Brain pericyte (primary cell): ENCODE measurements around the gene MOGAT3.
A peak's percentile ranks its signal among the peaks of the same experiment; 100 is the strongest.

ENCODE experiments used
- DNase-seq: peaks from one replicate; pipeline ENCODE4 v3.0.0-alpha.2; 2012; ENCODE audit warnings: low read depth, low spot score

Gene MOGAT3

GRCh38 chr7:101160910-101161309 is 39.9 kb downstream of the MOGAT3 start:
- DNase-seq: no peak

- no peak for DNase-seq
These were observed 40.9 kb downstream of the MOGAT3 start for GRCh38 chr7:101159696-101160674.

- no peak for DNase-seq
These were observed 43.8 kb downstream of the MOGAT3 start for GRCh38 chr7:101156866-101157589.

GRCh38 chr7:101156277-101156676 is 44.6 kb downstream of the MOGAT3 start:
- no peak for DNase-seq

GRCh38 chr7:101155303-101155702 is 45.5 kb downstream of the MOGAT3 start:
- no peak for DNase-seq

- no peak for DNase-seq
These were observed 46.1 kb downstream of the MOGAT3 start for GRCh38 chr7:101154693-101155102.

DNA sequence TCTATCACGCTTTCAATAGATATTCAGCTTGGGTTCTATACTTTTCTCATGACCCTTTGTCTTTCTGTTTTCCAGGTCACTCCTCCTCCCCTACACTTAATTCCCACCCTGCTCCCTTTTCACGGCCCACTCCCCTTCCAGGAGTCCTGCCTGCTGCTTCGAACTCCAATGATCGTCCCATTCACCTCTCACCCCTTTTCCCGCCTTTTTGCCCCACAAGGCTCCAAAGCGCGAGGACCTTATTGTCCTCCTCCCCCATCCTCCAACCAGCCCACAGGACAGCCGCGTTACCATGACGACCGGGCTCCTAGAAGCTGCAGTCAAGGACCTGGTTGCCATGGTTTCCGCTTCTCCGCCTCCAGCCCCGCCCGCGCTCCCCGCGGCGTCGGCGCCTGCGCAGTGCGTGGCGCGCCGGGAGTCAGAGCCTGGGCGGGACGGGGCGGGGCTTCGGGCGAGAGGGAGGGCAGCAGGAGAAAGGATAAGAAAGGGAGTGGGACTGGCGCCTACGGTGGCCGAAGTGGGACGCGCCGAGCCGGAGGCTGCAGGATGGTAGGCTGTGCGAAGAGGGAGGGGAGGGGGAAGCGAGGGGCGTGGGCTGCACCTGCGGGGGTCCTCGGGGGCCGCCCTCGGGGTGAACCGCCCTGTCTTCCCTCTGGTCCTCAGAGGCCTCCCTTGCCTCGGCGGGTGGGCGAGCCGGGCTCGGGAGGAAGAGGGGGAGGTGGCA is 46.7 kb downstream of the MOGAT3 start, which contains the start of gene AP1S1:
Gene AP1S1, plus strand, starts transcription at position 508 of the 724 bp plus-strand sequence. Its CDS starts 39 bp downstream, at position 547.
- DNase-seq: peak; percentile 44

DNA sequence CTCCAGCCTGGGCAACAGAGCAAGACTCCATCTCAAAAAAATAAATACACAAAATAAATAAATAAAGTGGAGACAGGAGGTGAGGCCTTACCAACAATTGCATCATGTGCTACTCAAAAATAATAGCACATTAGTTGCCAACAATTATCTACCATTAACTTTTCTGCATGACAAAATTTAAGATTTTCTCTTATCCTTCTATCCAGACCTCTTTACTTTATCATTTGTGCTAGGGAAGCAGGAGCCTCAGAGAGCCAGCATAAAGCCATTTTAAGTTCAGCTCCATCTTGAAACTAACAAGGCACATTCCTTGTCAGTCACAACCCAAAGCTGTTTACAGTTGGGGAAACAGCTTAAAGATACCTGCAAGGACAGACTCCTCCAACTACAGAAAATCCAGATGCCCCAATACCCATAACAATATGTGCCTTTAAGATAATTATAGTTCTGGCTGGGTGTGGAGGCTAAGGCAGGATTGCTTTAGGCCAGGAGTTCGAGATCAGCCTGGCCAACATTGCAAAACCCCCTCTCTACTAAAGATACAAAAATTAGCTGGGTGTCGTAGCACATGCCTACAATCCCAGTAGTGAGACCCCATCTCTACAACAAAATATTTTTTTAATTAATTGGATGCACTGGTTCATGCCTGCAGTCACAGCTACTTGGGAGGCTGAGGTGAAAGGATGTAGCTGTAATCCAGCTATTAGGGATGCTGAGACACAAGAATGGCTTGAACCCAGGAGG is 48.8 kb downstream of the MOGAT3 start:
- no peak for DNase-seq
